Body of pancreas (tissue), 4 donors: ENCODE measurements around the gene MVB12B.

Experiments
- POLR2A ChIP-seq, 3 donors: fragments of 450-650 bp; IDR thresholded peaks; one replicate each; pipeline ENCODE4 v1.6.1; 2016; ENCODE audit warnings: antibody characterized with exemption in 3 of 3, mild to moderate bottlenecking in 2 of 3
- TF ChIP-seq, protein P1 (sequence below), 7 experiments: fragments of 450-650 bp in 4 of 7; fragments of 200-600 bp in 3 of 7; sonication (generic) in 3 of 7; IDR thresholded peaks; one replicate each; pipeline ENCODE4 v1.5.1; 2016 to 2019; ENCODE audit warnings: antibody characterized with exemption in 7 of 7

DNA sequence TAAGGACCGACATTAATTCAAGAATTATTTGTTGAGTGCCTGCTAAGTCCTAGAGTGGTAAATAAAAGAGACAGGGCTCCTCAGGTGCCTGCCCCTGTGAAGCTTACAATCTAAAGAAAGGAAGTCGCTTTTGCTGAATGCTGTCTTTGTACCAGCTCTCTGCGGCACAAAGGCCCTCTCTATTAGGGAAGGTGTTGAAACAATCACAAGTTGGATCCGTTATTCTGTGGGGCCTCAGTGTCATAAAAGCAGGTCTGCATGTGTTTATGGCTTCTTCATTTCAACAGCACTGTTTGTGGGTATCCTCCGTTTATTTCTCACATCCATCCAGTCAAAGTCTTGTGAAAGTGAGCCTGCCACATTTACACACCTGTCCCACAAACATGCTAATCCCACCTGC, 7.0 kb upstream of the MVB12B start:
- TF ChIP-seq, protein P1, sequence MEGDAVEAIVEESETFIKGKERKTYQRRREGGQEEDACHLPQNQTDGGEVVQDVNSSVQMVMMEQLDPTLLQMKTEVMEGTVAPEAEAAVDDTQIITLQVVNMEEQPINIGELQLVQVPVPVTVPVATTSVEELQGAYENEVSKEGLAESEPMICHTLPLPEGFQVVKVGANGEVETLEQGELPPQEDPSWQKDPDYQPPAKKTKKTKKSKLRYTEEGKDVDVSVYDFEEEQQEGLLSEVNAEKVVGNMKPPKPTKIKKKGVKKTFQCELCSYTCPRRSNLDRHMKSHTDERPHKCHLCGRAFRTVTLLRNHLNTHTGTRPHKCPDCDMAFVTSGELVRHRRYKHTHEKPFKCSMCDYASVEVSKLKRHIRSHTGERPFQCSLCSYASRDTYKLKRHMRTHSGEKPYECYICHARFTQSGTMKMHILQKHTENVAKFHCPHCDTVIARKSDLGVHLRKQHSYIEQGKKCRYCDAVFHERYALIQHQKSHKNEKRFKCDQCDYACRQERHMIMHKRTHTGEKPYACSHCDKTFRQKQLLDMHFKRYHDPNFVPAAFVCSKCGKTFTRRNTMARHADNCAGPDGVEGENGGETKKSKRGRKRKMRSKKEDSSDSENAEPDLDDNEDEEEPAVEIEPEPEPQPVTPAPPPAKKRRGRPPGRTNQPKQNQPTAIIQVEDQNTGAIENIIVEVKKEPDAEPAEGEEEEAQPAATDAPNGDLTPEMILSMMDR (IDR thresholded peaks at IDR 0.05), result no peak
- TF ChIP-seq POLR2A (IDR thresholded peaks at IDR 0.05), result no peak
